Measurements from ENCODE around the gene NOG.

Gene NOG

GRCh38 chr17:56597495-56597990, 4.0 kb downstream of the NOG start:
- no peak for FAIRE-seq

DNA sequence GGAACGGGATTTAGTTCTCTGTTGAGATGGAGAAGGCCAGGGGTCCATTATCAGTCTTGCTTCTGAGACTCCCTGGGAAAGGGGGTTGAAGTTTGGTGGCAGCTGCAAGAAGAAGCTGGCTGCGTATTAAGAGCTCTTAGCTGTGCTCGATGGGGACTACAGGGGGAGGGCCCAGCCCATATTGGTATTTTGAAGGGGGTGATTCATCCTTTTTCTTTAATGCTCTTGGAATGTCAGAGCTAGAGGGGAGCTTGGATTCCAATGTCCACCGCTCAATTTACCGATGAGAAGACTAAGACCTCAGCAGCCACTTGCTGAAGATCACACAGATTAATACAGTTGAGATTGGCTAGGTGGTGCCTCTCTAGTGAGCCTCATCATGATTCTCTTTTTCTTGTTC, 5.0 kb downstream of the NOG start:
- FAIRE-seq, result no peak

DNA sequence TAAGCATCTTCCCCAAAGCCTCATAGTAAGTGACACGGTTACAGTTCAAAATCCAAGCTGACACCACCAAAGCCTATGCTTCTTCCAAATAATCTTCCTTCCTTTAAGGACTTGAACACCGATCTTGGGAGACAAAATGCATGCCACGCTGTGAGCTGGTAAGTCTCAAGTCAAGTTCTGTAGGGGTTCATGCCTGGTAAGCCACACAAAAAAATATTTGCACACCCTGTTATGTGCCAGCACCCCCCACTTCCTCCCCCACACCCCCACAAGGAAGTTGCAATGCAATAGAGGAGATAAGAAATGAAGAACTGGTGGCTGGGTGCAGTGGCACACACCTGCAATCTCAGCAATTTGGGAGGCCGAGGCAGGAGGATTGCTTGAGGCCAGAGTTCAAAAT, 5.6 kb downstream of the NOG start:
- FAIRE-seq, result no peak

GRCh38 chr17:56599566-56599965, 6.1 kb downstream of the NOG start:
- no peak for FAIRE-seq

- FAIRE-seq, result no peak
Observed at GRCh38 chr17:56600256-56600655, 6.8 kb downstream of the NOG start.

- FAIRE-seq, result no peak
Observed at GRCh38 chr17:56601591-56601990, 8.1 kb downstream of the NOG start.

DNA sequence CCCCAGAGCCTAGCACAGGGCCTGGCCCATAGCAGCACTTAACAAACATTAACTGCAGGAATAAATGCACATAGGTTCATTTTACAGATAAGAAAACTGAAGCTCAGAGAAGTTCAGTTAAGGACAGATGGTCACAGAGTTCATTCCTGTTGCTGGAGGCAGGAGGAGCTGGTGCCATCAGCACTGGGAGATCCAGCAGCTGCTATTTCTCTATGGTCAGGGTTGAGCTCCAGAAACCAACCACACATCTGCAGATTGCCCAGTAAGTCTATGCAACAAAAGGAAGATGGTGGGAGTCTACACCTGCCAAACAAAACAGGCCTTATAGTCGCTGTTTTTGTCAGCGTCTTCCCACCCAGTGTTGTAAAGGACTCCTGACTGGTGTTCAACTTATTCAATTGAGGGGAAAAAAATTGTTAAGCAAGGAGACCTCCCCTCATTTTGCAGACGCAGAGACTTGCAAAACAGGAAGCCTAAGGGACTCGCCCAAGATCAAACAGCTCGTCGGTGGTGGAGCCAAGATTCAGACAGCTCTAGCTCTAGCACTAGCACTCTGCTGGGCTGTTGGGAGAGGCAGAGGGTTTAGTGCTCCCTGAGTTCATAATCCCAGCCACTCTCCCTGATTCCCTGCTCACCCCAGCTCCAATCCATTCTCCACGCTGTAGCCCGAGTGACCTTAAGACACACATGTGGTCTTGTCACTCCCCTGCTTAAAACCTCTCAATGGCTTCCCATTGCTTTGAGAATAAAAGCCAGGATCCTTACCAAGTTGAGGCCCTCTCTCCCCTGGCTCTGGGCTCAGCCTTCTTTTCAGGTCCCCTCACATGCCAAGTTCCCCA, 9.0 kb downstream of the NOG start:
- no peak for FAIRE-seq

DNA sequence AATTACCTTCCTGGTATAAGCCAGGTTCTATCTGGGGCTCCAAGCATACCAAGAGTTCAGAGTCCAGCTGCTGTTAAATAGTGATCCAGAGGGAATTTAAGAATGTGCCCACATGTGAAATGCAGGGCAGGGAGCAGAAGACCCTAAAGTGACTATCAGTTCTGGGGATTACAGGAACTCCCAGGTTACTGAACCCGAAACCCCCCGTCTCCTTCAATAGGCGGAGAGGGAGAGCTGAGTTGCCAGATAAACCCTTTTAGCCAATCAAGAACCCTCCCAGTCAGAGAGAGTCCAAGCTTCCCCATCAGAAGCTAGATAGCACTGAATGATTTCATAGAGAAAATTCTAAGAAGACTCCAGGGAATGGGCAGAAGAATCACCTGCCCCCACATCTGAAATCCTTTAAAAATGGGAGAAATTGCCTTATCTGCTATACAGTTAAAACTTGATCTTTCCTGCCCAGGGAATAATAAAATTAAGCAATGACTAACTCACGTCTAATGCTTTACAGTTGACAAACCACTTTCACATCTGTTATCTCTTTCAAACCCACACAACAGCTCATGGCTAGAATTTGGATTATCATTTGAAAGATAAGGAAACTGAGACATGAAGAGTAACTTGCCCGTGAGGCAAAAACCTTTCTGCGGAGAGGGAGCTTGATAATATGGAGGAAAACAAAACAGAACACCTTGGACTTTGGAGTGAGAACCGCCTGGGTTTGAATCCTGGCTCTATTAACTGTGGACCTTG, 10.2 kb downstream of the NOG start:
- FAIRE-seq, result no peak

GRCh38 chr17:56604691-56605290, 11.3 kb downstream of the NOG start:
- no peak for FAIRE-seq

- FAIRE-seq, result no peak
Observed at GRCh38 chr17:56608944-56609343, 15.4 kb downstream of the NOG start.

DNA sequence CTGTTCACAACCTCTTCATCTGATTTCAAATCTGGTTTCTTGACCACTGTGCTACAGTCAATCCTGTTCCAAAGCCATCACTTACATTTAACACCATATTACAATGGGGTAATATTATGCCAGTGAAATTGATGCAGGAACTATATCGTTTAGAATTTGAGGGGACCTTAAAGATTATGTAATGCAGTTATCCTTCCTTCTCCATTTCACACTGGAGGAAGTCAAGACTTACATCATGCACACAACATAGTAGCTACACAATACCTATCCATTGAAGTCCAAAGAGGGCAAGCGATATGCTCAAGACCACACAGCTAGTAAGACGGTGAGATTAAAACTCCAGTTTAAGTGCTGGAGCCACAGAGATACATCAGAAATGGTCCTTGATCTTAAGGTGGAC, 16.8 kb downstream of the NOG start:
- FAIRE-seq, result no peak

DNA sequence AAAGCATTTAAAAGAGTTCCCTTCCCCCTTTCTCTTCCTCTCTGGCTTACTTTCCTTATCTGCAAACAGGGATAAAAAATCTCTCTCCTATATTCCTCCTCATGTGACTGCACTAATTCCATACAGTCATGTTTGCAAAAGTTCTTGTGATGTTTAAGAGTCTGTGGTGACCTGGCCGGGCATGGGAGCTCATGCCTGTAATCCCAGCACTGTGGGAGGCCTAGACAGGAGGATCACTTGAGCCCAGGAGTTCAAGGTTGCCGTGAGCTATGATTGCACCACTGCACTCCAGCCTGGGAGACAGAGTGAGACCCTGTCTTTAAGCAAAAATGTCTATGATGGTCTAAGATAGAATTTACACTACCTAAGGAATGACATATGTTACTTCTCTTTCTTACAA, 19.6 kb downstream of the NOG start:
- FAIRE-seq, result no peak

GRCh38 chr17:56614522-56614921, 21.0 kb downstream of the NOG start:
- FAIRE-seq, result no peak

GRCh38 chr17:56616239-56616638, 22.7 kb downstream of the NOG start:
- no peak for FAIRE-seq

GRCh38 chr17:56623383-56623782, 29.9 kb downstream of the NOG start:
- FAIRE-seq, result no peak

DNA sequence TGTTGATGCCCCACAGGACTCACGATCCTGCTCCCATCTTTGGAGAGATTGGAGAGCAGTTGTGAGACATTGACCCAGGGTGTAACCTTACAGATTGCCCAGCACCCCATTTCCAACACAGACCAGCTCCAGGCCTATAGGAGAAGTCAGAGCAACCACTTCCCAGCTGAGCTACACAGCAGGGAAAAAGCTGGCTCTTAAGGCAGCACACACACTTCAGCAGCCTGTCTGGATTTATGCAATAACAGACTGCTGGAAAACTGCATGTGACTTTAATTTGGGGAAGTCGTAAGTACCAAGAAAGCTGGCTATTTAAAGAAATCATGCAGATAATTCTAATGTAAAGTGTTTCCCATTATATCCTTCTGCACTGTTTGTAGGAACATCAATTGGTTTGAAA, 30.8 kb downstream of the NOG start:
- no peak for FAIRE-seq

GRCh38 chr17:56624912-56625311, 31.4 kb downstream of the NOG start:
- FAIRE-seq, result no peak

- FAIRE-seq, result no peak
Observed at GRCh38 chr17:56629531-56630075, 36.1 kb downstream of the NOG start.

DNA sequence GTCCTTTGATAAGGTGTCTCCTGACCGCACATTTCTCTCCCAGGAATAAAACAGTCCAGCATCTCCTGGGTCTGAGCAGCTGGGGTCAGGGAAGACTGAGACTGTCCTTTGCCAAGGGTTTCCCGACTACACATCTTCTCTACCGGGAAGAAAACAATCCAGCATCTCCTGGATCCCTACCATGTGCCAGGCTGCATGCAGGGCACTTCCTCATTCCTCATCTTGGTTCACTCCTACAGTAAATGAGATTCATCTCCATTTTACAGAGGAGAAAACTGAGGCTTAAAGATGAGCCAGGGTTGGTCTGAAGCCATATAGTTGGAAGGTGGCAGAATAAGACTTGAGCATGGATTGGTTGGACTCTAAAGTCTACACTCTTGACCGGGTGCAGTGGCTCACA, 36.7 kb downstream of the NOG start:
- no peak for FAIRE-seq

- no peak for FAIRE-seq
Observed at GRCh38 chr17:56633681-56634080, 40.2 kb downstream of the NOG start.

- no peak for FAIRE-seq
Observed at GRCh38 chr17:56635641-56636040, 42.1 kb downstream of the NOG start.

GRCh38 chr17:56636265-56636664, 42.8 kb downstream of the NOG start:
- no peak for FAIRE-seq

GRCh38 chr17:56637254-56637653, 43.8 kb downstream of the NOG start:
- no peak for FAIRE-seq
